ENCODE measurements around the gene CD93.

The CD93 gene

DNA sequence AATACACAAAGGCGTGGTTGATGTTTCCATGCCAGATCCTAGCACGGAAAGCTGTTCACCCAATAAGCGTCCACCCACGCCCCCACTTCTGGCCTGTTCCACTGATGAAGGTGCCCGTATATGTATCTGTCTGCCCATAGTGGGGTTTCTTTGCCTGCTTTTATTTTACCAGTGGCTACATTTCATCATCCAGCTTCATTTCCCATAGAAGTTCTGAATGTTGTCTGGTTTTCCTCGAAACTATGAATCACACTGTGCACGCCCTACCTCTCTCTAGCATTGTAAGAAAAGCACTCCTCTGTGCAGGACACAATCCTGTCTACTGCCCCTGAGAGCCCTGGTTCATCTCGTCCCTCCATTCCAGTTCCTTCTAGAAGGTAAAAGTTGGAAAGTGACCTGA lies 8.8 kb upstream of the CD93 start:
- TF ChIP-seq, protein P1, sequence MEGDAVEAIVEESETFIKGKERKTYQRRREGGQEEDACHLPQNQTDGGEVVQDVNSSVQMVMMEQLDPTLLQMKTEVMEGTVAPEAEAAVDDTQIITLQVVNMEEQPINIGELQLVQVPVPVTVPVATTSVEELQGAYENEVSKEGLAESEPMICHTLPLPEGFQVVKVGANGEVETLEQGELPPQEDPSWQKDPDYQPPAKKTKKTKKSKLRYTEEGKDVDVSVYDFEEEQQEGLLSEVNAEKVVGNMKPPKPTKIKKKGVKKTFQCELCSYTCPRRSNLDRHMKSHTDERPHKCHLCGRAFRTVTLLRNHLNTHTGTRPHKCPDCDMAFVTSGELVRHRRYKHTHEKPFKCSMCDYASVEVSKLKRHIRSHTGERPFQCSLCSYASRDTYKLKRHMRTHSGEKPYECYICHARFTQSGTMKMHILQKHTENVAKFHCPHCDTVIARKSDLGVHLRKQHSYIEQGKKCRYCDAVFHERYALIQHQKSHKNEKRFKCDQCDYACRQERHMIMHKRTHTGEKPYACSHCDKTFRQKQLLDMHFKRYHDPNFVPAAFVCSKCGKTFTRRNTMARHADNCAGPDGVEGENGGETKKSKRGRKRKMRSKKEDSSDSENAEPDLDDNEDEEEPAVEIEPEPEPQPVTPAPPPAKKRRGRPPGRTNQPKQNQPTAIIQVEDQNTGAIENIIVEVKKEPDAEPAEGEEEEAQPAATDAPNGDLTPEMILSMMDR (IDR thresholded peaks at IDR 0.05; ENCODE audit: extremely low read depth, insufficient read depth, missing control alignments) = no peak
- no peak for DNase-seq (ENCODE audit: low spot score)
- in situ Hi-C loops (cut with MboI; ENCODE audit: low pct_unique_long_range_greater_than_20kb, low sequenced_read_pairs, unreplicated experiment) = no loop called here

DNA sequence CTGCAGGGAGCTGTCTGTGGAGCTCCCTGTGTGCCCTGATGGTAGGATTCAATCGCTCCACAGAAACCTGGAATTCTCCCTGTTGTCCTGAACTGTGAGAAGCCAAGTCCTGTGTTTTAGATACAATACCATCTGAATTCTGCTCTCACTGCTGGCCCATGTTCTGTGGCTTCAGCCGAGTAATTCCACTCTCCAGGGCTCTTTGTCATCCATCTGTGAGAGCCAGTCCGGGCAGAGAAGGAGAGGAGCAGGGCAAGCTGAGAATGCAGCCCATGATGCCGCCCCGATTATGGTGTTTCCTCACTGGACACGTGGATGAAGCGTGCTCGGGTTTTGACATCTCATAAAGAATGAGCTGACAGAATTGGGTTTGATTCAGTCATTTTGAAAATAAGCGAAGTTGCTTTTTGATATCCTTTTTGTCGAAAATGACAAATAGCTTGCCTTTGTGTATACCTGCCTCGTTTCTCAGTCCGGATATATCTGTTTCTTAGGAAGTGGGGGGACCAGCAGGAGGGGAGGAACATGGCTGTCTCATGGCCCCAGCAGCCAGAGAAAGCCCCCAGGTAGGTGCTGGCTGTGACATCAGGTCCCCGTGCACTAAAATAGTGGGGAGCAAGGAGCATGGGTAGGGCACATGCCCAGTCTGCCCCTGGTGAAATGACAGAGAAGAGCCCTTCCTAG lies 8.2 kb upstream of the CD93 start:
- no peak for DNase-seq (ENCODE audit: low spot score)
- in situ Hi-C loops (cut with MboI; ENCODE audit: low pct_unique_long_range_greater_than_20kb, low sequenced_read_pairs, unreplicated experiment) = no loop called here
- TF ChIP-seq, protein P1 (IDR thresholded peaks at IDR 0.05; ENCODE audit: extremely low read depth, insufficient read depth, missing control alignments) = no peak

DNA sequence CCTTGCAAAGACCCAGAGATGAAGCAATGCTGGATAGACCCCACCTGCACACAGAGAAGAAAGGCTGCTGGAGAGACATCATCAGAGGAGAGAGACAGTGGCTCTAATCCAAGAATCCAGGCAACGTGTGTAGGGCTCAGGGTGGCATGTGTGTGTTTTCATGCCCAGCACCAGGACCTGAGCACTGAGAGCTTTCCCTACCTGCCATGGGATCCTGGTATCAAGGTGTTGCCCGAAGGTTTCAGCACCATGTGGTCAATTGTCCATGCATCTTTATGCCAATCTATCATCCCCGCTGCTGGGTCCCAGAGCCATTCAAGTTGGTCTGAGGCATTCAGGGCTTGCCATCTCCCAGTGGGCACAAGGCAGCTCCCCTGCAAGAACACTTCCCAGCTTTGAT lies 7.5 kb upstream of the CD93 start:
- in situ Hi-C loops (cut with MboI; ENCODE audit: low pct_unique_long_range_greater_than_20kb, low sequenced_read_pairs, unreplicated experiment) = no loop called here
- DNase-seq (ENCODE audit: low spot score) = no peak
- TF ChIP-seq, protein P1 (IDR thresholded peaks at IDR 0.05; ENCODE audit: extremely low read depth, insufficient read depth, missing control alignments) = no peak

DNA sequence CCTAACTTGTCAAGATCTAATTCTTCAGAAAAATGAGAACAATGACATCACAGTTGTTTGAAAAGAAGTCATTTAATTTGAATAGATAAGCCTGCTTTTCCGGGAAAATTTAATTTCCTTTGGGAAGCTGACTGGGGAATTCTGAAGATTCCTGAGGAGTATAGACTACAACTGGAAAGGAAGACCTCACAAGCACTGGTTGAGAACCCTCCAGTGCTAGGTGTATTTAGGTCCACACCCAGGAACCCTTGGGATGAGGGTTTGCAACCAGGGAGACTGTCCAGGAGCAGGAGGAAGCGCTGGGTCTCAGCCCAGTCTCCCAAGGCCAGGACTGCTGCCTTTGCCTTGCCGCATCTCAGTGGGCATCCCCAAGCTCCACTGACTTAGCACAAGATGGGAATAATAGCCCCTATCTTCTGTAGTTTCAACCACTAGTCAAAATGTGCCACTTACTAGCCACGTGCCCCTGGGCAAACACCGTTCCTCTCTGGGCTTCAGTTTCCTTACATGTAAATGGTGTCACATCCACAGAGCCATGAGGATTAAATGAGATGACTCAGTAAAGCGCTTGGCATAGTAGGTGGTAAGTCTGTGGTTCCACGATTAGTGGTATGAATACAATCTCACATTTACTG lies 6.9 kb upstream of the CD93 start:
- TF ChIP-seq, protein P1 (IDR thresholded peaks at IDR 0.05; ENCODE audit: extremely low read depth, insufficient read depth, missing control alignments) = no peak
- in situ Hi-C loops (cut with MboI; ENCODE audit: low pct_unique_long_range_greater_than_20kb, low sequenced_read_pairs, unreplicated experiment) = no loop called here
- no peak for DNase-seq (ENCODE audit: low spot score)

DNA sequence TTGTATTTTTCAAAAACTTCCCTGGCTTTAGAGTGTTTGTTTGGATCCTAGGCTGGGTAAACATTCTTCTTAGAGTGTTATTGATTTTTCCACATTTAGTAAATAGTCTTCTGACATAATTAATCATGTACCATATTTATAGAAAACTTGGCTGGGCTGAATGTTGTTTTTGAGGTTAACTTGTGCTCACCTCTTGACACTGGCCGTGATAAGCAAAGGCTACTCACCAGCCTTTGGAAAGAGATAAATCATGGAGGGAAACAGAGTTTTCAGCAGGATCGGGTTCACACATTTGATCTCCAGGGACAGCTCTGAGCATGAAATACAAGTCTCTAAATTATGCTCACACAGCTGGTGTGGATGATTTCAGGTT lies 6.2 kb upstream of the CD93 start:
- TF ChIP-seq, protein P1 (IDR thresholded peaks at IDR 0.05; ENCODE audit: extremely low read depth, insufficient read depth, missing control alignments) = no peak
- in situ Hi-C loops (cut with MboI; ENCODE audit: low pct_unique_long_range_greater_than_20kb, low sequenced_read_pairs, unreplicated experiment) = no loop called here
- DNase-seq (ENCODE audit: low spot score) = no peak

DNA sequence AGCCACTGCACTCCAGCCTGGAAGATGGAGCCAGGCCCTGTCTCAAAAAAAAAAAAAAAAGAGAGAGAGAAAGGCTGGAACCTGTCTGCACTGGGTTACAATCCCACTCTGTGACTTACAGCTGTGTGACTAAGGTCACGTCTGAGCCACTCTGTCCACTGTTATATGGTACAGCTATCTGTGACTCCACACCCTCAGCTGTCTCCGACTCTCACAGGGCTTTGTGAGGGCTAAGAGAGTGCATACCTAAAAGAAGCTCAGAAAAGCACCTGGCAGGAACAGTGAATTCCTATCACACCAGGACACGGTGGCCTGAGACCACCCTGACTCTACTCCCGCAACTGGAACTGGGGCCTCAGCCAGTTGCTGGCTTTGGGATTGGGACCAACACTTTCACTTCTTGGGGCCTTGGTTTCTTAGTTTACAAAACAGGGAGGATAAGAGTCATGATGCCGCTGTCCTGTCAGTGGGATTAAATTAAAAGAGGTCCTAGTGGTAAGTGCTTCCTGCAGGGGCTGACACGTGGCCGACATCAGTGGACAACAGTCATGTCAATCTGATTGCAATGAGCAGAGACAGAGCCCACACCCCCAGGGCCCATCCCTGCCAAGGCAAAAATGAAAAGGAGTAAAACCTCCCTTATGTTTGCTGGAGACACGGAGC lies 5.7 kb upstream of the CD93 start:
- TF ChIP-seq, protein P1 (IDR thresholded peaks at IDR 0.05; ENCODE audit: extremely low read depth, insufficient read depth, missing control alignments) = no peak
- no peak for DNase-seq (ENCODE audit: low spot score)
- in situ Hi-C loops (cut with MboI; ENCODE audit: low pct_unique_long_range_greater_than_20kb, low sequenced_read_pairs, unreplicated experiment) = no loop called here

All from GM13977 (cell line).